Neural progenitor cell (in vitro differentiated cells): Measurements from ENCODE around the gene ARID5B. TPM values are rescaled to one million over a fixed set of nuclear protein-coding genes. Genes with fewer than 3 reads are reported as not detected.

ENCODE experiments used
- DNase-seq: peaks from one replicate; pipeline ENCODE4 v3.0.0-alpha.2; 2016; ENCODE audit warnings: low spot score
- H2AFZ ChIP-seq: fragments of 200-600 bp; sonication (generic); replicated peaks from 2 replicates; pipeline ENCODE4 v1.6.1; 2016; ENCODE audit warnings: antibody characterized with exemption
- H3F3A ChIP-seq: fragments of 200-600 bp; sonication (generic); 2 replicates; pipeline ENCODE4 v1.6.1; 2016; ENCODE audit warnings: antibody characterized with exemption, low read depth
- H3K27ac ChIP-seq: fragments of 200-600 bp; sonication (generic); 2 replicates; pipeline ENCODE4 v1.5.1; 2016; ENCODE audit warnings: mild to moderate bottlenecking
- H3K27me3 ChIP-seq: fragments of 200-600 bp; sonication (generic); 2 replicates; pipeline ENCODE4 v1.6.1; 2016; ENCODE audit warnings: mild to moderate bottlenecking, moderate library complexity
- H3K36me3 ChIP-seq: fragments of 200-600 bp; sonication (generic); 2 replicates; pipeline ENCODE4 v1.5.1; 2016
- H3K4me1 ChIP-seq: fragments of 200-600 bp; sonication (generic); 2 replicates; pipeline ENCODE4 v1.6.1; 2016; ENCODE audit warnings: mixed run types
- H3K4me2 ChIP-seq: fragments of 200-600 bp; sonication (generic); 2 replicates; pipeline ENCODE4 v1.6.1; 2016
- H3K4me3 ChIP-seq: fragments of 200-600 bp; sonication (generic); 2 replicates; pipeline ENCODE4 v1.5.1; 2016
- H3K79me2 ChIP-seq: fragments of 200-600 bp; sonication (generic); 2 replicates; pipeline ENCODE4 v1.6.1; 2016; ENCODE audit warnings: low read depth
- H3K9ac ChIP-seq: fragments of 200-600 bp; sonication (generic); 2 replicates; pipeline ENCODE4 v1.6.1; 2016
- H3K9me3 ChIP-seq: fragments of 200-600 bp; sonication (generic); 2 replicates; pipeline ENCODE4 v1.5.1; 2016; ENCODE audit warnings: low read depth
- H4K20me1 ChIP-seq: fragments of 200-600 bp; sonication (generic); 2 replicates; pipeline ENCODE4 v1.6.1; 2016; ENCODE audit warnings: low read depth
- H3K27ac Mint-ChIP-seq: 3 replicates; pipeline ENCODE4 v1.8.0; 2021; ENCODE audit warnings: mixed read lengths
- H3K27me3 Mint-ChIP-seq: 2 replicates; pipeline ENCODE4 v1.8.0; 2022; ENCODE audit warnings: low read depth, mild to moderate bottlenecking, inconsistent platforms, moderate library complexity, mixed read lengths; ENCODE audit not compliant: insufficient read depth
- H3K36me3 Mint-ChIP-seq: 3 replicates; pipeline ENCODE4 v1.8.0; 2021; ENCODE audit warnings: mixed read lengths
- H3K4me1 Mint-ChIP-seq: 3 replicates; pipeline ENCODE4 v1.8.0; 2021; ENCODE audit warnings: mixed read lengths
- H3K4me3 Mint-ChIP-seq: 3 replicates; pipeline ENCODE4 v1.8.0; 2021; ENCODE audit warnings: mild to moderate bottlenecking, moderate library complexity, mixed read lengths
- H3K9me3 Mint-ChIP-seq: 3 replicates; pipeline ENCODE4 v1.8.0; 2020; ENCODE audit warnings: mixed read lengths
- EZH2 ChIP-seq: fragments of 200-600 bp; sonication (generic); IDR thresholded peaks from 2 replicates; pipeline ENCODE4 v1.6.1; 2017; ENCODE audit warnings: antibody characterized with exemption, mild to moderate bottlenecking, moderate library complexity
- EZH2phosphoT487 ChIP-seq: fragments of 200-600 bp; sonication (generic); IDR thresholded peaks from 2 replicates; pipeline ENCODE4 v1.6.1; 2017; ENCODE audit warnings: antibody characterized with exemption
- total RNA-seq: library from RNA; depleted of rRNA; stranded (reverse); fragments of >200 nt; gene quantifications from 2 replicates; pipeline ENCODE4 v1.2.3, GENCODE V29; 2015; ENCODE audit warnings: low replicate concordance
- TF ChIP-seq, protein P1 (sequence below): fragments of 200-600 bp; sonication (generic); IDR thresholded peaks from 2 replicates; pipeline ENCODE4 v1.5.1; 2017; ENCODE audit warnings: antibody characterized with exemption, mild to moderate bottlenecking

Gene ARID5B
- total RNA-seq, 1 donor from 2014 or later = 1.5 TPM

- no peaks in the 10 kb centered on the region for H3K27me3 ChIP-seq
- no peak overlapping the region for H2AFZ ChIP-seq
- no peaks in the 10 kb centered on the region for H4K20me1 ChIP-seq
- H3K4me3 ChIP-seq = no peak overlapping the region
- H3F3A ChIP-seq = no peaks in the 10 kb centered on the region
- TF ChIP-seq EZH2phosphoT487 (no peak), EZH2 (no peak)
- TF ChIP-seq, protein P1, sequence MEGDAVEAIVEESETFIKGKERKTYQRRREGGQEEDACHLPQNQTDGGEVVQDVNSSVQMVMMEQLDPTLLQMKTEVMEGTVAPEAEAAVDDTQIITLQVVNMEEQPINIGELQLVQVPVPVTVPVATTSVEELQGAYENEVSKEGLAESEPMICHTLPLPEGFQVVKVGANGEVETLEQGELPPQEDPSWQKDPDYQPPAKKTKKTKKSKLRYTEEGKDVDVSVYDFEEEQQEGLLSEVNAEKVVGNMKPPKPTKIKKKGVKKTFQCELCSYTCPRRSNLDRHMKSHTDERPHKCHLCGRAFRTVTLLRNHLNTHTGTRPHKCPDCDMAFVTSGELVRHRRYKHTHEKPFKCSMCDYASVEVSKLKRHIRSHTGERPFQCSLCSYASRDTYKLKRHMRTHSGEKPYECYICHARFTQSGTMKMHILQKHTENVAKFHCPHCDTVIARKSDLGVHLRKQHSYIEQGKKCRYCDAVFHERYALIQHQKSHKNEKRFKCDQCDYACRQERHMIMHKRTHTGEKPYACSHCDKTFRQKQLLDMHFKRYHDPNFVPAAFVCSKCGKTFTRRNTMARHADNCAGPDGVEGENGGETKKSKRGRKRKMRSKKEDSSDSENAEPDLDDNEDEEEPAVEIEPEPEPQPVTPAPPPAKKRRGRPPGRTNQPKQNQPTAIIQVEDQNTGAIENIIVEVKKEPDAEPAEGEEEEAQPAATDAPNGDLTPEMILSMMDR = no peak
- no peak overlapping the region for H3K27ac Mint-ChIP-seq
- DNase-seq = no peak
- no peak overlapping the region for H3K4me3 Mint-ChIP-seq
- H3K79me2 ChIP-seq = no peaks in the 10 kb centered on the region
- no peak overlapping the region for H3K27ac ChIP-seq
- no peaks in the 10 kb centered on the region for H3K4me1 ChIP-seq
- H3K9me3 ChIP-seq = no peaks in the 10 kb centered on the region
- no peaks in the 10 kb centered on the region for H3K36me3 ChIP-seq
- H3K9me3 Mint-ChIP-seq = no peaks in the 10 kb centered on the region
- H3K27me3 Mint-ChIP-seq = no peaks in the 10 kb centered on the region
- no peaks in the 10 kb centered on the region for H3K4me1 Mint-ChIP-seq
- no peaks in the 10 kb centered on the region for H3K36me3 Mint-ChIP-seq
- no peak overlapping the region for H3K9ac ChIP-seq
- no peak overlapping the region for H3K4me2 ChIP-seq
Measured at GRCh38 chr10:61964949-61965702, 63.6 kb downstream of the ARID5B start.

GRCh38 chr10:61965703-61966395 is 64.3 kb downstream of the ARID5B start:
- peaks cover 2% of the 10 kb centered on the region for H3K4me1 Mint-ChIP-seq

GRCh38 chr10:61967298-61967697 is 65.8 kb downstream of the ARID5B start:
- Histone ChIP-seq H3K27ac (no peak overlapping the region), H3F3A (no peaks in the 10 kb centered on the region), H3K79me2 (no peaks in the 10 kb centered on the region), H3K9me3 (no peaks in the 10 kb centered on the region), H3K36me3 (no peaks in the 10 kb centered on the region), H3K27me3 (no peaks in the 10 kb centered on the region), H3K4me2 (no peak overlapping the region), H2AFZ (peak overlapping the region; percentile 48), H3K4me3 (no peak overlapping the region), H3K9ac (no peak overlapping the region), H4K20me1 (no peaks in the 10 kb centered on the region), H3K4me1 (no peaks in the 10 kb centered on the region)
- Mint-ChIP-seq H3K36me3 (no peaks in the 10 kb centered on the region), H3K4me1 (peaks cover 2% of the 10 kb centered on the region), H3K4me3 (no peak overlapping the region), H3K27ac (no peak overlapping the region), H3K9me3 (no peaks in the 10 kb centered on the region), H3K27me3 (no peaks in the 10 kb centered on the region)
- DNase-seq = no peak
- no peak for TF ChIP-seq EZH2phosphoT487
- TF ChIP-seq, protein P1 = no peak
- no peak for TF ChIP-seq EZH2

More at GRCh38 chr10:61965703-61966395, 64.3 kb downstream of the ARID5B start:
- TF ChIP-seq EZH2phosphoT487 (no peak), EZH2 (no peak)
- Histone ChIP-seq H3K27ac (no peak overlapping the region), H2AFZ (no peak overlapping the region), H3K27me3 (no peaks in the 10 kb centered on the region), H3K4me1 (no peaks in the 10 kb centered on the region), H4K20me1 (no peaks in the 10 kb centered on the region), H3K9ac (no peak overlapping the region), H3K79me2 (no peaks in the 10 kb centered on the region), H3F3A (no peaks in the 10 kb centered on the region), H3K36me3 (no peaks in the 10 kb centered on the region), H3K4me3 (no peak overlapping the region), H3K9me3 (no peaks in the 10 kb centered on the region), H3K4me2 (no peak overlapping the region)
- no peak overlapping the region for H3K27ac Mint-ChIP-seq
- no peaks in the 10 kb centered on the region for H3K27me3 Mint-ChIP-seq
- no peaks in the 10 kb centered on the region for H3K36me3 Mint-ChIP-seq
- no peaks in the 10 kb centered on the region for H3K9me3 Mint-ChIP-seq
- no peak overlapping the region for H3K4me3 Mint-ChIP-seq
- no peak for DNase-seq
